Lower leg skin (tissue), 3 donors: ENCODE data around the gene SIPA1.

Experiments
- CTCF ChIP-seq, 3 donors: fragments of 450-650 bp; IDR thresholded peaks; one replicate each; pipeline ENCODE4 v1.5.1; 2016; ENCODE audit warnings: antibody characterized with exemption in 3 of 3, mild to moderate bottlenecking in 3 of 3, moderate library complexity in 2 of 3
- POLR2A ChIP-seq, 2 donors: fragments of 450-650 bp; IDR thresholded peaks; one replicate each; pipeline ENCODE4 v1.6.1; 2016 to 2017; ENCODE audit warnings: antibody characterized with exemption in 2 of 2, mild to moderate bottlenecking in 1 of 2, moderate library complexity in 1 of 2

GRCh38 chr11:65616575-65617001 is 21.3 kb upstream of the SIPA1 start:
- TF ChIP-seq CTCF (IDR thresholded peaks at IDR 0.05) (no peak), POLR2A (IDR thresholded peaks at IDR 0.05) (no peak)
